ENCODE measurements around the gene ITFG2.

ITFG2 gene

DNA sequence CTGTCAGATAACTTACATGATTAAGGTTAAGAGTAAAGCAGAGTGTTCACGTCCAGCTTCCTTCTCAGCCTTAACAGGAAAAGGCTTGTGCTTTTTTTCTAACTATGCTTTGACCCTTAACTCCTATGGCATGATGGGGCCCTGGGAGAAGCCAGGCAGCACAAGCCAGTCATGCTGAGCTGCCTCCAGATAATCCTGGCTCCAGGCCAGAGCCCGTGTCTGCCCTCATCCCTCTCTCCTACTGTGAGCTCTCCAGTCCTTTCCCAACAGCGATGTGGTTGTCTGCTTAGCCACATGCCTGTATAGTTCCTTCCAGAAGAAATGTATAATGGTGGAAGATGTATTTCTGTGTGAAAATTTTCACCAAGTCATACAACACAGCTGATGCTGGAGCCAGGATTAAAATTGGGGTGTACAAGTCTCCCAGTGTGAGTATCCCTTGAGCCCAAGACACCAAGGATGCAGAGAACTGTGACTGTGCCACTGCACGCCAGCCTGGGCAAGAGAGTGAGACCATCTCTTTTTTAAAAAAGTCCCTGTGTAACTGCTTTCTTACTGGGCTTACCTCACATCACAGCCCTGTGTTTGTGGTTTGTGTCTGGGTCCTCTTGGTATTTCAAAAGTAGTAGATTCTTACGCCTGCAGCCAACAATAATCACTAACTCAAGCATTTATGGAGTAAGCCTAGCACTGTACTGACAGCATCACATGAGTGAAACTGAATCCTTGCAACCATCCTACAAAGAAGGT lies 7.9 kb upstream of the ITFG2 start:
- TF ChIP-seq, protein P1, sequence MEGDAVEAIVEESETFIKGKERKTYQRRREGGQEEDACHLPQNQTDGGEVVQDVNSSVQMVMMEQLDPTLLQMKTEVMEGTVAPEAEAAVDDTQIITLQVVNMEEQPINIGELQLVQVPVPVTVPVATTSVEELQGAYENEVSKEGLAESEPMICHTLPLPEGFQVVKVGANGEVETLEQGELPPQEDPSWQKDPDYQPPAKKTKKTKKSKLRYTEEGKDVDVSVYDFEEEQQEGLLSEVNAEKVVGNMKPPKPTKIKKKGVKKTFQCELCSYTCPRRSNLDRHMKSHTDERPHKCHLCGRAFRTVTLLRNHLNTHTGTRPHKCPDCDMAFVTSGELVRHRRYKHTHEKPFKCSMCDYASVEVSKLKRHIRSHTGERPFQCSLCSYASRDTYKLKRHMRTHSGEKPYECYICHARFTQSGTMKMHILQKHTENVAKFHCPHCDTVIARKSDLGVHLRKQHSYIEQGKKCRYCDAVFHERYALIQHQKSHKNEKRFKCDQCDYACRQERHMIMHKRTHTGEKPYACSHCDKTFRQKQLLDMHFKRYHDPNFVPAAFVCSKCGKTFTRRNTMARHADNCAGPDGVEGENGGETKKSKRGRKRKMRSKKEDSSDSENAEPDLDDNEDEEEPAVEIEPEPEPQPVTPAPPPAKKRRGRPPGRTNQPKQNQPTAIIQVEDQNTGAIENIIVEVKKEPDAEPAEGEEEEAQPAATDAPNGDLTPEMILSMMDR (IDR thresholded peaks at IDR 0.05; ENCODE audit: low read depth, low read length, missing control alignments): no peak
- no peak overlapping the region for H3K4me3 ChIP-seq (ENCODE audit: low read depth, low read length)
- no peak for DNase-seq (ENCODE audit: low read depth)

DNA sequence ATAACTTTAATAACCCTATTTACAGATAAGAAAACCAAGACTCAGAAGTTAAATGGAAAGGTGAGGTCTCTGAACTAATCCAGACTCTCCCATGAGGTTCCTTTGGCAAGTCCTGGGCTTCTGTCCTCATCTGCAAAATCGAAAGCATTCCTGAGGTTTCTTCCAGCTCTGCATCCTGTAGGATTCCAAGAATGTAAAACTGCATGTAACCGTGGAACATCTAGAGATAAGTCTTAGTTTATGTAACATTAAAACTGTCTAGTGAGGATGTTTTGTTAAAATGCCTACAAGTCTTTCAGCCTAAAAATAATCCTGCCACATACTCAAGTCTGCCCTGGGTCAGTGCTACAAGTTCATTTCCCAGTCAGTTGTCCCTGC lies 7.3 kb upstream of the ITFG2 start:
- no peak overlapping the region for H3K4me3 ChIP-seq (ENCODE audit: low read depth, low read length)
- TF ChIP-seq, protein P1 (IDR thresholded peaks at IDR 0.05; ENCODE audit: low read depth, low read length, missing control alignments): no peak
- no peak for DNase-seq (ENCODE audit: low read depth)

DNA sequence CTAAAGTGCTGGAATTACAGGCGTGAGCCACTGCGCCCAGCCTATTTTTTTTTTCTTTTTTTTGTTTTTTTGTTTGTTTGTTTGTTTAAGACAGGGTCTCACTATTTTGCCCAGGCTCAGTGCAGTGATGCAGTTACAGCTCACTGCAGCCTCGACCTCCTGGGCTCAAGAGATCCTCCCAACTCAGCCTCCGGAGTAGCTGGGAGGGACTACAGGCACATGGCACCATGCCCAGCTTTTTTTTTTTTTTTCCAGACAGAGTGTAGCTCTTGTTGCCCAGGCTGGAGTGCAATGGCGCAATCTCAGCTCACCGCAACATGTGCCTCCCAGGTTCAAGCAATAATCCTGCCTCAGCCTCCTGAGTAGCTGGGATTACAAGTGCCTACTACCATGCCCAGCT lies 5.8 kb upstream of the ITFG2 start:
- no peak for DNase-seq (ENCODE audit: low read depth)
- H3K4me3 ChIP-seq (ENCODE audit: low read depth, low read length): no peak overlapping the region
- TF ChIP-seq, protein P1 (IDR thresholded peaks at IDR 0.05; ENCODE audit: low read depth, low read length, missing control alignments): no peak

DNA sequence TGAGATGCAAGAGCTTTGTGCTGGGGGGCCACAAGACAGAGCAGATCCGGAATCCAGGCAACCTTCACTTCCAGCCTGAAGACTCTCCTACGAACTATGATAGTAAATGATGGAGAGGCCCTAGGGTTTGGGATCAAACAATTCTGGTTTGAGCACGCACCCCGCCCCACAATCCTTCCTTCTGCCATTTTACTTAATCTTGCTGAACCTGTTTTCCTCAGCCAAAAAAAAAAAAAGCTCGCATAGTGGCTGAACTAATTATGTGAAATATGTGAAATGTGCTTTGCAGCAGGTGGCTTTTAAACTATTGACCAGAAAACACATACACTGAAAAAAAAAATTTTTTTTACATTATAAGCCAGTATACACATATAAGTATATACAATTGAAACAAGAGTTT lies 667 bp upstream of the ITFG2 start:
- TF ChIP-seq, protein P1 (IDR thresholded peaks at IDR 0.05; ENCODE audit: low read depth, low read length, missing control alignments): no peak
- H3K4me3 ChIP-seq (ENCODE audit: low read depth, low read length): peak overlapping the region; percentile 83
- DNase-seq (ENCODE audit: low read depth): no peak

DNA sequence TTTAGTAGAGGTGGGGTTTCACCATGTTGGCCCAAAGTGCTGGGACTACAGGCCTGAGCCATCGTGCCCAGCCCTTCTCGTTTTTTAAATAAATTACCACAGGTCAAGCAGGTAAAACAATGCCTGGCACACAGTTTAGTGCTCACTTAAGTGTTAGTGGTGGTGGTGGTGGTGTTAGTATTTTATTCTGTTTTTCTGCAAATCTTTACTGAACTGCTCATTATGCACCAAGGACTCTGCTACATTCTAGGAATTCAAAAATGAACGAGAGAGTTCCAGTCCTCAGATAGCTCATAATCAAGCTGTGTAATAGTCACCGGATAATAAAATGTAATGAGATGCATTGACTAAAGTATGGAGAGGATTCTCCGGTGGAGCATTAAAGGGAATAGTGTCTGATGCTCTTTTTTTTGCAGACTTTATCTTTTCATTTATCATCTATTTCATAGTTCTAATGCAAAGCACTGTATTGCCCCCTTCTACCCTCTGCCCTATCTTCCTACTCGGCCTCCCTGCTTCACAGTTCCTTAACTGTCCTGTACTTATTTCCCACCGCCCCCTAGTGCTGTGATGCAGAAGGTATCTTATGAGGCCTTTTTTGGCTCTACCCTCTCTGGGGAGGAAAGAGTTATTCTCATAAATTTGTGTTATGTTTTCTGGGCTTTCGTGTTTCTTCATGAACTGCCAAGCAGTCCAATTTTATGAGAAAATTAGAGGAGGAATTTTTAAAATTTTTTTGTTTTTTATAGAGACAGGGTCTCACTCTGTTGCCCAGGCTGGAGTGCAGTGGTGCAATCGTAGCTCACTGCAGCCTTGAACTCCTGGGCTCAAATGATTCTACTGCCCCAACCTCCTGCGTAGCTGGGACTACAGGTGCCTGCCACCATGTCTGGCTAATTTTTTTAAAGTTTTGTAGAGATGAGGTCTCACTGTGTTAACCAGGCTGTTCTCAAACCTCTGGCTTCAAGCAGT lies 1.0 kb downstream of the ITFG2 start:
- peak overlapping the region; percentile 83 for H3K4me3 ChIP-seq (ENCODE audit: low read depth, low read length)
- TF ChIP-seq, protein P1 (IDR thresholded peaks at IDR 0.05; ENCODE audit: low read depth, low read length, missing control alignments): peak; percentile 67
- peak; percentile 31 for DNase-seq (ENCODE audit: low read depth)

DNA sequence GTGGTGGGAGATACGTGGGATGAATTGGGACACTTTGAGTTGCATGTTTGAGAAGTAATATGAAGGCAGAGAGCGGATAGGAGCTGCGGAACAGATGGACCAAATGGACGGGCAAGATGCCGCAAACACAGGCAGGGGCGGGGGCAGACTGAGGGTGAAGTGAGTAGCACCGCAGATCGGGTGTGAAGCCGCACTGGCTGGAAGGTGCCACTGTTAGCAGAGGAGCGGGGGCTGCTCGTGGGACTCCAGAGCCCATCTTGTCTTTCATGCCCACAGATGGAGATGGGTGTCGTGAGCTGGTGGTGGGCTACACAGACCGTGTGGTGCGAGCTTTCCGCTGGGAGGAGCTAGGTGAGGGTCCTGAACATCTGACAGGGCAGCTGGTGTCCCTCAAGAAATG lies 7.3 kb downstream of the ITFG2 start:
- TF ChIP-seq, protein P1 (IDR thresholded peaks at IDR 0.05; ENCODE audit: low read depth, low read length, missing control alignments): no peak
- no peak for DNase-seq (ENCODE audit: low read depth)
- no peak overlapping the region for H3K4me3 ChIP-seq (ENCODE audit: low read depth, low read length)
